ENCODE data around the gene FAM98B. TPM values are rescaled to one million over a fixed set of nuclear protein-coding genes. Genes with fewer than 3 reads are reported as not detected.

Gene FAM98B
- total and polyA plus RNA-seq, 10 of the 15 experiments (the other 5 are each of a cell fraction or from before 2014, with no cell fraction given) = 1.3 to 36.7 (median 10.9) TPM

DNA sequence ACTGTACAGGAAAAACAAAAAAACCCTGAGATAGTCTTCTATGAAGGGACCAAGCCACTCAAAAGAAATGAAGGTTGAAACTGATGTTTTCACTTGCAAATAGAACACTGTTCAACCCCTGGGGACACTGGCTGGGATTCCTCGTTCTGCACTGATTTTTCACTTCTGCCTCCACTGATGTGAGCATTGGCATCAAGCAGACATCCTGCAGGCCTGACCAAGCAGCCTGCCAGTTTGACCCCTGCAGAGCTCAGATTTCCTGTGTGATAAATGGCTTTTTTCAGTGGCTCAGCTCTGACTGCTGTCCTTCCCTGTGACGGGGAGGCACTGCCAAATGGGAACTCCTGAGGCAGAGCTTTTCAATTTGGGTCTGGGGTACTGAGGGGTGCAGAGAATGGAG, 60.7 kb downstream of the FAM98B start (continued):
- TF ChIP-seq, protein P1, sequence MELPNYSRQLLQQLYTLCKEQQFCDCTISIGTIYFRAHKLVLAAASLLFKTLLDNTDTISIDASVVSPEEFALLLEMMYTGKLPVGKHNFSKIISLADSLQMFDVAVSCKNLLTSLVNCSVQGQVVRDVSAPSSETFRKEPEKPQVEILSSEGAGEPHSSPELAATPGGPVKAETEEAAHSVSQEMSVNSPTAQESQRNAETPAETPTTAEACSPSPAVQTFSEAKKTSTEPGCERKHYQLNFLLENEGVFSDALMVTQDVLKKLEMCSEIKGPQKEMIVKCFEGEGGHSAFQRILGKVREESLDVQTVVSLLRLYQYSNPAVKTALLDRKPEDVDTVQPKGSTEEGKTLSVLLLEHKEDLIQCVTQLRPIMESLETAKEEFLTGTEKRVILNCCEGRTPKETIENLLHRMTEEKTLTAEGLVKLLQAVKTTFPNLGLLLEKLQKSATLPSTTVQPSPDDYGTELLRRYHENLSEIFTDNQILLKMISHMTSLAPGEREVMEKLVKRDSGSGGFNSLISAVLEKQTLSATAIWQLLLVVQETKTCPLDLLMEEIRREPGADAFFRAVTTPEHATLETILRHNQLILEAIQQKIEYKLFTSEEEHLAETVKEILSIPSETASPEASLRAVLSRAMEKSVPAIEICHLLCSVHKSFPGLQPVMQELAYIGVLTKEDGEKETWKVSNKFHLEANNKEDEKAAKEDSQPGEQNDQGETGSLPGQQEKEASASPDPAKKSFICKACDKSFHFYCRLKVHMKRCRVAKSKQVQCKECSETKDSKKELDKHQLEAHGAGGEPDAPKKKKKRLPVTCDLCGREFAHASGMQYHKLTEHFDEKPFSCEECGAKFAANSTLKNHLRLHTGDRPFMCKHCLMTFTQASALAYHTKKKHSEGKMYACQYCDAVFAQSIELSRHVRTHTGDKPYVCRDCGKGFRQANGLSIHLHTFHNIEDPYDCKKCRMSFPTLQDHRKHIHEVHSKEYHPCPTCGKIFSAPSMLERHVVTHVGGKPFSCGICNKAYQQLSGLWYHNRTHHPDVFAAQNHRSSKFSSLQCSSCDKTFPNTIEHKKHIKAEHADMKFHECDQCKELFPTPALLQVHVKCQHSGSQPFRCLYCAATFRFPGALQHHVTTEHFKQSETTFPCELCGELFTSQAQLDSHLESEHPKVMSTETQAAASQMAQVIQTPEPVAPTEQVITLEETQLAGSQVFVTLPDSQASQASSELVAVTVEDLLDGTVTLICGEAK (IDR thresholded peaks at IDR 0.05; ENCODE audit: borderline replicate concordance) = no peak

DNA sequence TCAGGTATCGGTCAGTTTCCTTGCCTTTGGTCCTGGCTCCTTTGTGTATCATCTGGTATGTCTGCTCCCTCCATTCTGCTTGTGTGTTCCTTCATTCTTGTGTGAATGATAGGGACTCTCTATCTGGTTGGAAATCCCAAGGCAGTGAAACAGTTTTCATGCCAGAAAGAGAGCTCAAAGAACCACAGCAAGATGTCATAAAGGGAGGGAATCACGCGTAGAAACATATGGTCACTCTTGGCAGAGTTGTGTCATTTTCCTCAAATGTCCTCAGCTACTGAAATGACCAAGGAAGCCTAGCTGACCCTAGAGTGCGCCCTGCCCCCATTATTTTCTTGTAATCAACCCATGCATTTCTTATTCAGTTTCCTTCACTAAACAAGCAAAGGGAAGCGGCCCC, 62.7 kb downstream of the FAM98B start:
- no peaks in the 10 kb centered on the region for H3K27me3 ChIP-seq (replicated peaks in 1 of 2; ENCODE audit: control insufficient read depth in 2 of 2, insufficient read depth in 2 of 2, low read length in 1 of 2)
- H2AFZ ChIP-seq (ENCODE audit: control insufficient read depth, low read depth, low read length) = no peak overlapping the region
- H4K20me1 ChIP-seq (ENCODE audit: control insufficient read depth, insufficient read depth) = no peaks in the 10 kb centered on the region
- no TSS peak for BruUV-seq (replicated peaks)
- 98% methylated on average over 5 of the region's 5 CpGs for WGBS (ENCODE audit: insufficient coverage, insufficient replicate concordance, low lambda C conversion rate, missing lambda C conversion rate)
- H3K4me2 ChIP-seq (ENCODE audit: control insufficient read depth, insufficient read depth) = no peak overlapping the region
- H3K4me1 ChIP-seq (ENCODE audit: control insufficient read depth, insufficient read depth, low read length) = peaks cover 7% of the 10 kb centered on the region
- POLR2A ChIA-PET = interaction anchor here (0.9 to 2.1 kb wide), 2 partner anchors 11 kb away, joined by 3 to 6 read pairs; no protein-coding TSS in a partner anchor
- RAD21 ChIA-PET (ENCODE audit: unreplicated experiment) = interaction anchor here (0.8 to 2.3 kb wide), 5 partner anchors 11 to 183 kb away, joined by 3 to 13 read pairs (median 4); no protein-coding TSS in a partner anchor
- FAIRE-seq (no peak), ATAC-seq (no peak), DNase-seq (ENCODE audit: low read depth, low spot score) (no peak)
- H3K36me3 ChIP-seq (ENCODE audit: control insufficient read depth in 2 of 2, insufficient read depth in 2 of 2, low read length in 1 of 2) = peaks cover 8 to 12% of the 10 kb centered on the region in 2 experiments
- in situ Hi-C loops (cut with MboI) (no loop called here), intact Hi-C loops (cut with micrococcal nuclease; ENCODE audit: unreplicated experiment) (no loop called here)
- no peak overlapping the region for H3K4me3 ChIP-seq
- H3K9me3 ChIP-seq (replicated peaks; ENCODE audit: control insufficient read depth, insufficient read depth, low read length) = no peaks in the 10 kb centered on the region
- CTCF ChIA-PET = interaction anchor here (0.6 to 7.7 kb wide), 13 partner anchors 9 to 208 kb away, joined by 3 to 41 read pairs (median 3); partner anchors contain the start of gene RASGRP1
- H3K27ac ChIP-seq (ENCODE audit: control insufficient read depth, insufficient read depth) = no peak overlapping the region
- H3K9ac ChIP-seq (ENCODE audit: control insufficient read depth, insufficient read depth, low read length) = no peak overlapping the region
- SMC1A ChIA-PET (ENCODE audit: uncharacterized antibody, unreplicated experiment) = interaction anchor here (0.6 to 17.5 kb wide), 12 partner anchors 9 to 1599 kb away, joined by 3 to 208 read pairs (median 4); no protein-coding TSS in a partner anchor
- no peaks in the 10 kb centered on the region for H3K79me2 ChIP-seq (ENCODE audit: control insufficient read depth, insufficient read depth, low read length)
- no peak for TF ChIP-seq RUNX3 (IDR thresholded peaks at IDR 0.05; ENCODE audit: low read length)
- no peak for TF ChIP-seq ZNF207 (IDR thresholded peaks at IDR 0.05; ENCODE audit: borderline replicate concordance)
- no peak for TF ChIP-seq GABPA (IDR thresholded peaks at IDR 0.05; ENCODE audit: low read depth)
- no peak for TF ChIP-seq RAD21 (IDR thresholded peaks at IDR 0.05; ENCODE audit: insufficient read depth, low read depth, low read length)
- TF ChIP-seq POLR2AphosphoS2 (IDR thresholded peaks at IDR 0.05; ENCODE audit: low read depth, low read length) = no peak
- TF ChIP-seq RFX5 (IDR thresholded peaks at IDR 0.05; ENCODE audit: low read depth, low read length) = no peak
- TF ChIP-seq, protein P2, sequence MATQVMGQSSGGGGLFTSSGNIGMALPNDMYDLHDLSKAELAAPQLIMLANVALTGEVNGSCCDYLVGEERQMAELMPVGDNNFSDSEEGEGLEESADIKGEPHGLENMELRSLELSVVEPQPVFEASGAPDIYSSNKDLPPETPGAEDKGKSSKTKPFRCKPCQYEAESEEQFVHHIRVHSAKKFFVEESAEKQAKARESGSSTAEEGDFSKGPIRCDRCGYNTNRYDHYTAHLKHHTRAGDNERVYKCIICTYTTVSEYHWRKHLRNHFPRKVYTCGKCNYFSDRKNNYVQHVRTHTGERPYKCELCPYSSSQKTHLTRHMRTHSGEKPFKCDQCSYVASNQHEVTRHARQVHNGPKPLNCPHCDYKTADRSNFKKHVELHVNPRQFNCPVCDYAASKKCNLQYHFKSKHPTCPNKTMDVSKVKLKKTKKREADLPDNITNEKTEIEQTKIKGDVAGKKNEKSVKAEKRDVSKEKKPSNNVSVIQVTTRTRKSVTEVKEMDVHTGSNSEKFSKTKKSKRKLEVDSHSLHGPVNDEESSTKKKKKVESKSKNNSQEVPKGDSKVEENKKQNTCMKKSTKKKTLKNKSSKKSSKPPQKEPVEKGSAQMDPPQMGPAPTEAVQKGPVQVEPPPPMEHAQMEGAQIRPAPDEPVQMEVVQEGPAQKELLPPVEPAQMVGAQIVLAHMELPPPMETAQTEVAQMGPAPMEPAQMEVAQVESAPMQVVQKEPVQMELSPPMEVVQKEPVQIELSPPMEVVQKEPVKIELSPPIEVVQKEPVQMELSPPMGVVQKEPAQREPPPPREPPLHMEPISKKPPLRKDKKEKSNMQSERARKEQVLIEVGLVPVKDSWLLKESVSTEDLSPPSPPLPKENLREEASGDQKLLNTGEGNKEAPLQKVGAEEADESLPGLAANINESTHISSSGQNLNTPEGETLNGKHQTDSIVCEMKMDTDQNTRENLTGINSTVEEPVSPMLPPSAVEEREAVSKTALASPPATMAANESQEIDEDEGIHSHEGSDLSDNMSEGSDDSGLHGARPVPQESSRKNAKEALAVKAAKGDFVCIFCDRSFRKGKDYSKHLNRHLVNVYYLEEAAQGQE (IDR thresholded peaks at IDR 0.05; ENCODE audit: low read depth, low read length) = no peak
- TF ChIP-seq TARDBP (IDR thresholded peaks at IDR 0.05; ENCODE audit: borderline replicate concordance) = no peak
- TF ChIP-seq CREB1 (IDR thresholded peaks at IDR 0.05; ENCODE audit: low read depth) = no peak
- TF ChIP-seq FOXK2 (IDR thresholded peaks at IDR 0.05) = no peak
- TF ChIP-seq IRF4 (IDR thresholded peaks at IDR 0.05; ENCODE audit: low read depth, low read length) = no peak
- TF ChIP-seq, protein P3, sequence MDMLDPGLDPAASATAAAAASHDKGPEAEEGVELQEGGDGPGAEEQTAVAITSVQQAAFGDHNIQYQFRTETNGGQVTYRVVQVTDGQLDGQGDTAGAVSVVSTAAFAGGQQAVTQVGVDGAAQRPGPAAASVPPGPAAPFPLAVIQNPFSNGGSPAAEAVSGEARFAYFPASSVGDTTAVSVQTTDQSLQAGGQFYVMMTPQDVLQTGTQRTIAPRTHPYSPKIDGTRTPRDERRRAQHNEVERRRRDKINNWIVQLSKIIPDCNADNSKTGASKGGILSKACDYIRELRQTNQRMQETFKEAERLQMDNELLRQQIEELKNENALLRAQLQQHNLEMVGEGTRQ (IDR thresholded peaks at IDR 0.05; ENCODE audit: borderline replicate concordance, low read depth, low read length) = no peak

Measured in GM12878 (cell line).